ENCODE measurements around the gene LSAMP.

The LSAMP gene

GRCh38 chr3:116246406-116246980, 198.8 kb downstream of the LSAMP start:
- Histone ChIP-seq H3K4me3 (replicated peaks; ENCODE audit: low read depth, low read length) (no peak overlapping the region), H3K27me3 (replicated peaks; ENCODE audit: control insufficient read depth, insufficient read depth, low read length) (no peaks in the 10 kb centered on the region), H3K36me3 (ENCODE audit: control insufficient read depth, insufficient read depth, low read length) (no peaks in the 10 kb centered on the region)
- no peak for DNase-seq (ENCODE audit: extremely low read depth, insufficient read length)
- TF ChIP-seq CTCF (IDR thresholded peaks at IDR 0.05; ENCODE audit: insufficient read depth, low read length, poor library complexity, severe bottlenecking): no peak

GRCh38 chr3:116242825-116243224, 202.5 kb downstream of the LSAMP start:
- no peak for DNase-seq (ENCODE audit: extremely low read depth, insufficient read length)
- no peak overlapping the region for H3K4me3 ChIP-seq (replicated peaks; ENCODE audit: low read depth, low read length)

GRCh38 chr3:116241677-116242076, 203.6 kb downstream of the LSAMP start:
- no peak for DNase-seq (ENCODE audit: extremely low read depth, insufficient read length)

More at GRCh38 chr3:116242825-116243224, 202.5 kb downstream of the LSAMP start:
- TF ChIP-seq CTCF (IDR thresholded peaks at IDR 0.05; ENCODE audit: insufficient read depth, low read length, poor library complexity, severe bottlenecking): no peak
- no peaks in the 10 kb centered on the region for H3K36me3 ChIP-seq (ENCODE audit: control insufficient read depth, insufficient read depth, low read length)
- H3K27me3 ChIP-seq (replicated peaks; ENCODE audit: control insufficient read depth, insufficient read depth, low read length): no peaks in the 10 kb centered on the region

GRCh38 chr3:116240261-116240660, 205.0 kb downstream of the LSAMP start:
- Histone ChIP-seq H3K36me3 (ENCODE audit: control insufficient read depth, insufficient read depth, low read length) (no peaks in the 10 kb centered on the region), H3K4me3 (replicated peaks; ENCODE audit: low read depth, low read length) (no peak overlapping the region), H3K27me3 (replicated peaks; ENCODE audit: control insufficient read depth, insufficient read depth, low read length) (no peaks in the 10 kb centered on the region)
- DNase-seq (ENCODE audit: extremely low read depth, insufficient read length): no peak
- TF ChIP-seq CTCF (IDR thresholded peaks at IDR 0.05; ENCODE audit: insufficient read depth, low read length, poor library complexity, severe bottlenecking): no peak

More at GRCh38 chr3:116241677-116242076, 203.6 kb downstream of the LSAMP start:
- TF ChIP-seq CTCF (IDR thresholded peaks at IDR 0.05; ENCODE audit: insufficient read depth, low read length, poor library complexity, severe bottlenecking): no peak
- Histone ChIP-seq H3K27me3 (replicated peaks; ENCODE audit: control insufficient read depth, insufficient read depth, low read length) (no peaks in the 10 kb centered on the region), H3K36me3 (ENCODE audit: control insufficient read depth, insufficient read depth, low read length) (no peaks in the 10 kb centered on the region), H3K4me3 (replicated peaks; ENCODE audit: low read depth, low read length) (no peak overlapping the region)

- no peaks in the 10 kb centered on the region for H3K27me3 ChIP-seq (replicated peaks; ENCODE audit: control insufficient read depth, insufficient read depth, low read length)
- TF ChIP-seq CTCF (IDR thresholded peaks at IDR 0.05; ENCODE audit: insufficient read depth, low read length, poor library complexity, severe bottlenecking): no peak
- DNase-seq (ENCODE audit: extremely low read depth, insufficient read length): no peak
- no peaks in the 10 kb centered on the region for H3K36me3 ChIP-seq (ENCODE audit: control insufficient read depth, insufficient read depth, low read length)
- no peak overlapping the region for H3K4me3 ChIP-seq (replicated peaks; ENCODE audit: low read depth, low read length)
Measured at GRCh38 chr3:116238846-116239565, 206.3 kb downstream of the LSAMP start.

Data from GM06990 (cell line).